DND-41 (cell line): ENCODE measurements around the gene EPB41L3.

Experiments used
- CTCF ChIP-seq: IDR thresholded peaks from 2 replicates; pipeline ENCODE4 v1.5.1; 2012; ENCODE audit warnings: borderline replicate concordance, low read length, moderate library complexity, mild to moderate bottlenecking; ENCODE audit not compliant: poor library complexity, severe bottlenecking; ENCODE audit errors: extremely low read depth
- EZH2 ChIP-seq: IDR thresholded peaks from 3 replicates; pipeline ENCODE4 v1.6.1; 2012; ENCODE audit warnings: borderline replicate concordance, low read depth, mild to moderate bottlenecking, moderate library complexity, low read length, inconsistent platforms; ENCODE audit not compliant: severe bottlenecking

GRCh38 chr18:5417342-5417741, 126.5 kb downstream of the EPB41L3 start:
- TF ChIP-seq CTCF (no peak), EZH2 (no peak)
